Measurements from ENCODE around the gene B3GNT2.
A peak's percentile ranks its signal among the peaks of the same experiment; 100 is the strongest.

The B3GNT2 gene

DNA sequence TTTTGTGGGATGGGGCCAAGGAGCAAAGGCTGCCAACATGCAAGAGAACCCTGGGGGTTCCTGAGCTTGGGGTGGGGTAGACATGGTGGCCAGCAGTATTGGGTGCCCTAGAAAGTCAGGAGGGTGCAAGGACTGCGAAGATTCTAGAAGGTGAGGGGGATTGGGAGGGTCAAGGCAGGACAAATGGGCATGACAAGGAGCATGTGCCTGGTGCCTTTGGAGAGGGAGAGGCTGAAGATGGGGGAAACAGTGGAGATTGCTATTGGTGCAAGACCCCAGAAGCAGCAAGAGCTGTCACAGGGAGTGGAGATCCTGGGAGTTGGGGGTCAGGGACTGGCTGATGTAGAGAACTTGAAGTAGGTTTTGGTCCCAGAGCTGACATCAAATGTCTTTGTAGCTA is 7.5 kb downstream of the B3GNT2 start:
- no peak for DNase-seq (ENCODE audit: low spot score)
- FAIRE-seq: no peak

DNA sequence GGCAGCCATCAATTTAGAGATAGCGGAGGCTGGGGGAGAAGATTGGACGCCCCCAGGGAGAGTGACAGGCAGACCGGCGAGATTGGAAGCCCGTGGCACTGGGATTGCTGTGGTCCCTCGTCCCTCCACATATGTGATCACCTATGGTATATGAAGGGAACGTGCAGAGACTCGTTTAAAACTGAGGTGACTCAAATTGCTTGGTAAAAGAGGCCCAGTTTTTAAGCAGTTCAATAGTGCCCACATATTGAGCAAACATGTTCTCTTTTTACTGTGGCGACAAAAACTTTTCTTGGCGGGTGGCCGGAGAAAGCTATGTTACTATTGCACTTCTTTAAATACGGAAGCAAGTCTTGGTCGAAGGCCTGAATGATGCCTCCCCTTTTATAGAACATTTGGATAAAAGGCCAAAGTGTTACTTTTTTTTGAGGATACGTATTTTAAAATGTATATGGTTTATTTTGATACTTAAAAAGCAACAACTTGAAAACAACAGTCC is 9.1 kb downstream of the B3GNT2 start:
- no peak for FAIRE-seq
- no peak for DNase-seq (ENCODE audit: low spot score)

DNA sequence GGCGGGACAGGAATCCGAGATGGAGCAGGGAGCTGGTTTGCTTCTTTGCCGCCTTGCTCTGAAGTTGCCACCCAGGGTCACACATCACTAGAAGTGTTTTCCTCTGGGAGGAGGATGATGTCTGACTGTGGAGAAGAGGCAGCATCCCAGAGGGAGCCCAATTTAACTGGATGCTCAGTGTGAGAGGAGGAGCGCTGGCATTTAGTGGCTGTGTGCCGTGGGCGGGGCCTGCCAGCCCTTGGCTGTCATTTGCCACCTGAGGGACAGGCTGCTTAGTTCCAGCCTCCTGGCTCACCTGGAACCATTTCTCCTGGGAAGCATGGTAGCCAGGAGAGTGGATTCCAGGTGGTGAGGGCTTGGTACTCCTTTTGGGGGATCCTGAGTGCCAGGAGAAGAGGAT is 9.6 kb downstream of the B3GNT2 start:
- DNase-seq (ENCODE audit: low spot score) (no peak), FAIRE-seq (no peak)

- FAIRE-seq (no peak), DNase-seq (ENCODE audit: low spot score) (no peak)
Observed at GRCh38 chr2:62206024-62206423, 10.1 kb downstream of the B3GNT2 start.

DNA sequence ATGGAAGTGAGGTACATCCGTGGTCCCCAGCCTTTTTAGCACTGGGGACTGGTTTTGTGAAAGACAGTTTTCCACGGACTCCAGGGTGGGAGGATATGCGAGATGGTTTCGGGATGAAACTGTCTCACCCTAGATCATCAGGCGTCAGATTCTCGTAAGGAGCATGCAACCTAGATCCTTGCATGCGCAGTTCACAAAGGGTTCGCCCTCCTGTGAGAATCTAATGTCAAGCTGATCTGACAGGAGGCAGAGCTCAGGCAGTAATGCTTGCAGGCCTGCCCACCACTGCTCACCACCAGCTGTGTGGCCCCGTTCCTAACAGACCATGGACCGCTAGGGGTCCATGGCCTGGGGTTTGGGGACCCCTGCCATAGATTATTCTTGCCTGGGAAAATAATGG is 11.6 kb downstream of the B3GNT2 start:
- FAIRE-seq (no peak), DNase-seq (ENCODE audit: low spot score) (no peak)

GRCh38 chr2:62208074-62208757 is 12.3 kb downstream of the B3GNT2 start:
- DNase-seq (ENCODE audit: low spot score): no peak
- no peak for FAIRE-seq

GRCh38 chr2:62208758-62209114 is 12.8 kb downstream of the B3GNT2 start:
- no peak for FAIRE-seq
- DNase-seq (ENCODE audit: low spot score): no peak

- FAIRE-seq: no peak
- DNase-seq (ENCODE audit: low spot score): no peak
Observed at GRCh38 chr2:62209427-62209991, 13.6 kb downstream of the B3GNT2 start.

- no peak for FAIRE-seq
- DNase-seq (ENCODE audit: low spot score): no peak
Observed at GRCh38 chr2:62215306-62216064, 19.6 kb downstream of the B3GNT2 start.

GRCh38 chr2:62216113-62216512 is 20.2 kb downstream of the B3GNT2 start:
- no peak for FAIRE-seq

GRCh38 chr2:62216616-62217015 is 20.7 kb downstream of the B3GNT2 start:
- peak; percentile 37 for DNase-seq (ENCODE audit: low spot score)
- FAIRE-seq: peak; percentile 14

More at GRCh38 chr2:62216113-62216512, 20.2 kb downstream of the B3GNT2 start:
- no peak for DNase-seq (ENCODE audit: low spot score)

DNA sequence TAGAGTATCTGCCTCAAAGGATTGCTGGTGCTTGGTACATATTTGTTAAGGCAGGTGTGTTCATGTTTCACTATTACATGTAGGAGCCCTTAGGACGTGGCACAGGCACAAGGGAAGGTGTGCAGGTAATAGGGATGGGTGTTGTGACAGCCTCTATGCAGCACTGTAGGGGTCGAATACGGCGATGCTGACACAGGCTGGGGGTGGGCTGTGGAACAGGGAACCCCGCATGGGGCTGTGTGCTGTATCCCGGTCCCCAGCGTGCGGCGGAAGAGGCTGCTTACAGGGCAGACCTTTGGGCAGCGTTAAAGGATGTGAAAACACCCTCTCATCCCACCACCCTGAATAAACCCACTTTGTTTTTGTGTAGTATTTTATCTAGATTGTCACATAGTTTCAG is 21.5 kb downstream of the B3GNT2 start:
- DNase-seq (ENCODE audit: low spot score): no peak
- no peak for FAIRE-seq

GRCh38 chr2:62217970-62218369 is 22.1 kb downstream of the B3GNT2 start:
- no peak for FAIRE-seq

DNA sequence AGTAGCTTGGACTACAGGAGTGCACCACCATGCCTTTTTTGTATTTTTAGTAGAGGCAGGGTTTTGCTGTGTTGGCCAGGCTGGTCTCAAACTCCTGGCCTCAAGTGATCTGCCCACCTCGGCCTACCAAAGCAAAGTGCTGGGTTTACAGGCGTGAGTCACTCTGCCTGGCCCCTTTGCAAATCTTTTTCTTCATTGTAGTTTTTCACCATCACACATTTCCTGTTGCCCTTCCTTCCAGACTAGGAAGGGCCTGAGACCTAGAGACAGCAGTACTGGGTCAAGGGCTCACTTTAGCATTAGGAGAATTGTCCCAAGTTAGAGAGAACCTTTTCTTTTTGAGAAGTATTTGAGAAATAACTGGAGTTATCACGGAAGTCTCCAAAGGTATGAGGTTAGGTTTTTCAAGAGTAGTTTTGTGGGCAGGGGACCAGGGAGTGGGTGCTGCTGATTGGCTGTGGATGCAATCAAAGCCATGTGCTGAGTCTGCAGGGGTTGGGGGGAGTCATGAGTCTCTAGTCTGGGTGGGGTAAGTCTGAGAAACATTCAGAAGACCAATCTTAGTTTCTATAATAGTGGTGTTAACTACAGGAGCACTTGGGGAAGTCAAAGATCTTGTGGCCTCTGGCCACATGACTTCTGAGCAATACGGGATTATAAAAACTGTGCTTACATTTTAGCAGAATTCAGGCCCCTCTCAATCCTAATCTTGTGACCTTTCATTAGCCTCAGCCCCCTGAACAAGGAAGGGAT is 23.7 kb downstream of the B3GNT2 start:
- no peak for DNase-seq (ENCODE audit: low spot score)
- FAIRE-seq: no peak

More at GRCh38 chr2:62217970-62218369, 22.1 kb downstream of the B3GNT2 start:
- no peak for DNase-seq (ENCODE audit: low spot score)

DNA sequence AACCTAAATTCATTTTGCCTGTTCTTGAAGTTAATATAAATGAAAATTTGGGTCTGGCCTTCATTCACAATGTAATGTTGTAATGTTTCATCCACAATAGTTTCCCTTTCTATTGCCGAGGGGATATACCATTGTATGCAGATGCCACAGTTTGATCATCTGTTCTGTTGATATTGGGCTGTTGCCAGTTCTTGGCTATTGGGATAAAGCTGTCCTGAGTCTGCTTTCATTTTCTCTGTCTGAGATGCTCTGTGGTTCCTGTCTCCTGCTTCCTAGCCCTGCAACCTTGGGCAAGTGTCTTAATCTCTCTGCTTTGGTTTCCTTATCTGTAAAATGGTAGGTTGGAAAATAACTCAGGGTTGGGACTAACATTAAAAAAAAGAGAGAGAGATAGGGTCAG is 25.2 kb downstream of the B3GNT2 start:
- FAIRE-seq (no peak), DNase-seq (ENCODE audit: low spot score) (no peak)

DNA sequence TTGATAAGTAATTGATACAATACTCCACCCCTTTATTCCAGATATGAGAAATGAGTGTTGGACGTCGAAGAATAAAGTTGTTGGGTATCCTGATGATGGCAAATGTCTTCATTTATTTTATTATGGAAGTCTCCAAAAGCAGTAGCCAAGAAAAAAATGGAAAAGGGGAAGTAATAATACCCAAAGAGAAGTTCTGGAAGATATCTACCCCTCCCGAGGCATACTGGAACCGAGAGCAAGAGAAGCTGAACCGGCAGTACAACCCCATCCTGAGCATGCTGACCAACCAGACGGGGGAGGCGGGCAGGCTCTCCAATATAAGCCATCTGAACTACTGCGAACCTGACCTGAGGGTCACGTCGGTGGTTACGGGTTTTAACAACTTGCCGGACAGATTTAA is 26.3 kb downstream of the B3GNT2 start:
- no peak for FAIRE-seq

DNA sequence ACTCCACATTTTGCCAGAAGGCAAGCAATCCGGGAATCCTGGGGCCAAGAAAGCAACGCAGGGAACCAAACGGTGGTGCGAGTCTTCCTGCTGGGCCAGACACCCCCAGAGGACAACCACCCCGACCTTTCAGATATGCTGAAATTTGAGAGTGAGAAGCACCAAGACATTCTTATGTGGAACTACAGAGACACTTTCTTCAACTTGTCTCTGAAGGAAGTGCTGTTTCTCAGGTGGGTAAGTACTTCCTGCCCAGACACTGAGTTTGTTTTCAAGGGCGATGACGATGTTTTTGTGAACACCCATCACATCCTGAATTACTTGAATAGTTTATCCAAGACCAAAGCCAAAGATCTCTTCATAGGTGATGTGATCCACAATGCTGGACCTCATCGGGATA is 26.8 kb downstream of the B3GNT2 start:
- DNase-seq (ENCODE audit: low spot score) (no peak), FAIRE-seq (no peak)

More for the DNA sequence above, 26.3 kb downstream of the B3GNT2 start:
- no peak for DNase-seq (ENCODE audit: low spot score)

- FAIRE-seq: no peak
Observed at GRCh38 chr2:62224976-62225375, 29.1 kb downstream of the B3GNT2 start.

GRCh38 chr2:62227386-62228075 is 31.6 kb downstream of the B3GNT2 start:
- DNase-seq (ENCODE audit: low spot score): no peak
- no peak for FAIRE-seq

More at GRCh38 chr2:62224976-62225375, 29.1 kb downstream of the B3GNT2 start:
- no peak for DNase-seq (ENCODE audit: low spot score)

GRCh38 chr2:62229082-62229605 is 33.2 kb downstream of the B3GNT2 start:
- FAIRE-seq (no peak), DNase-seq (ENCODE audit: low spot score) (no peak)

- no peak for FAIRE-seq
- no peak for DNase-seq (ENCODE audit: low spot score)
Observed at GRCh38 chr2:62231541-62231940, 35.6 kb downstream of the B3GNT2 start.
